Measurements from ENCODE around the gene CACNA1I.

Gene CACNA1I

DNA sequence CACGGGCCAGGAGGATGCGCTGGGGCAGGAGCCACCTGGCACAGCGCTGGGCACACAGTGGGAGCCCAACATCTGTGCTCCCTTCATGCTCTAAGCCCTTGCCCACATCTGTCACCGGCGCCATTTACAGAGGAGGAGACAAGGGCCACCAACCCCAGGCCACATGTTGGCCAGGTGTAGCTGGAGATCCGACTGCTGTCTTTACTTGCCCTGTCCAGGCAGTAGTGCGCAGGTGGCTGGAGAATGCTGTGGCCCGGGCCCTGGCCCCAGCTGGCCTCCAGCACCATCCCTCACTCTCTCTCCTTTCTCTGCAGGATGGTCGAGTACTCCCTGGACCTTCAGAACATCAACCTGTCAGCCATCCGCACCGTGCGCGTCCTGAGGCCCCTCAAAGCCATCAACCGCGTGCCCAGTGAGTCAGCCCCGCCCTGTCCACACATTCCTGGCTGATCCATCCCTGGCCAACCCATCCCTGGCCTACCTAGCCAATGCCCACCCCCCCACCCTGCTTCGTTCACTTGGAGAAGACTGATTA is 48.5 kb downstream of the CACNA1I start:
- DNase-seq (ENCODE audit: low spot score), result no peak
- in situ Hi-C loops (cut with MboI; ENCODE audit: low sequenced_read_pairs, unreplicated experiment), result no loop called here
- TF ChIP-seq, protein P1, sequence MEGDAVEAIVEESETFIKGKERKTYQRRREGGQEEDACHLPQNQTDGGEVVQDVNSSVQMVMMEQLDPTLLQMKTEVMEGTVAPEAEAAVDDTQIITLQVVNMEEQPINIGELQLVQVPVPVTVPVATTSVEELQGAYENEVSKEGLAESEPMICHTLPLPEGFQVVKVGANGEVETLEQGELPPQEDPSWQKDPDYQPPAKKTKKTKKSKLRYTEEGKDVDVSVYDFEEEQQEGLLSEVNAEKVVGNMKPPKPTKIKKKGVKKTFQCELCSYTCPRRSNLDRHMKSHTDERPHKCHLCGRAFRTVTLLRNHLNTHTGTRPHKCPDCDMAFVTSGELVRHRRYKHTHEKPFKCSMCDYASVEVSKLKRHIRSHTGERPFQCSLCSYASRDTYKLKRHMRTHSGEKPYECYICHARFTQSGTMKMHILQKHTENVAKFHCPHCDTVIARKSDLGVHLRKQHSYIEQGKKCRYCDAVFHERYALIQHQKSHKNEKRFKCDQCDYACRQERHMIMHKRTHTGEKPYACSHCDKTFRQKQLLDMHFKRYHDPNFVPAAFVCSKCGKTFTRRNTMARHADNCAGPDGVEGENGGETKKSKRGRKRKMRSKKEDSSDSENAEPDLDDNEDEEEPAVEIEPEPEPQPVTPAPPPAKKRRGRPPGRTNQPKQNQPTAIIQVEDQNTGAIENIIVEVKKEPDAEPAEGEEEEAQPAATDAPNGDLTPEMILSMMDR (IDR thresholded peaks at IDR 0.05; ENCODE audit: borderline replicate concordance, control extremely low read depth, extremely low read depth, insufficient read depth, missing control alignments), result no peak

DNA sequence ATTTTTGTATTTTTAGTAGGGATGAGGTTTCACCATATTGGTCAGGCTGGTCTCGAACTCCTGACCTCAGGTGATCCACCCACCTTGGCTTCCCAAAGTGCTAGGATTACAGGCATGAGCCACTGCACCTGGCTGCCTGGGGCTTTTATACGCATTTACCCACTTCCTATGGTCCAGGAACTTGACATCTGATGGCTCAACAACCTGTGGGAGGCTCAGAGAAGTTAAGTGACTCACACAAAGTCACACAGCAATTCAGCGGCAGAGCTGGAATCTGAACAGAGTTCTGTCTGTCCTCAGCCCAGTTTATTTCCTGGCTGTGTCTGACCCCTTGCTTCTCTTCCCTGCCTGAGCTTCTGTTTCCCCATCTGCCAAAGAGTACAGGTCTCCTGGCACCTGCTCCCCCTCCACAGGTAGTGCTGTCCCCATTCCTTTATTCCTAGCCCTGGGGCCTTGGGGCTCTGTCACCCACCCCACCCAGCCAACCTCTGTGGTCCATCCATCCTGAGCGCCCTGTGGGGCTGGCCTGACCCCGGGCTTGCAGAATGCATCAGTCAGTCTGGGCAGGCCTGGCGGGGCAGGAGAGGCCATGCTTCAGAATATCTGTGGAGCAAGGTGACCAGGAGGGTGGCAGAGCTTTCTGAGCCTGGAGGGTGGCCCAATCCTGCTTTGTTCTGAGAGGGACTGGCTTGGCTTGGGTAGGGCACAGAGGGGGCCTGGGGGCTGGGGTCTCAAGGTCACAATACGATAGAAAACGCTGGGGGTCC is 50.6 kb downstream of the CACNA1I start:
- in situ Hi-C loops (cut with MboI; ENCODE audit: low sequenced_read_pairs, unreplicated experiment), result no loop called here
- DNase-seq (ENCODE audit: low spot score), result no peak
- TF ChIP-seq, protein P1 (IDR thresholded peaks at IDR 0.05; ENCODE audit: borderline replicate concordance, control extremely low read depth, extremely low read depth, insufficient read depth, missing control alignments), result no peak

DNA sequence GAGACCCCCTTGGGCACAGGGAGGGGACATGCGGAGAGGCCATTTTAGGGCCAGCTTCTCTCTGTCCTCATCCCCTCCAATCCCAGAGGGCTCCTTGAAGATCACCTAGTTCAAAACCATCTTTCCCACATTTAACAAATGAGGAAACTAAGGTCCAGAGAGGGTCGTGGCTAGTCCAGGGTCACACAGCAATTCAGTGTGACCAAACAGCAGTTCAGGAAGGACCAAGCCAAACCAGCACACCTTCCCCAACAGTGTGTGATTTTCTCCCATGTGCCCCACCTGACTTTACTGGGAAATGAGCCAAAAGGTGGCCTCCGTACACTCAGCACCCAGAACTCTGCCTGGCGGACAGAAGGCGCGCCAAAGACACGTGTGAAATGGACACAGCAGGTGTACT is 51.3 kb downstream of the CACNA1I start:
- in situ Hi-C loops (cut with MboI; ENCODE audit: low sequenced_read_pairs, unreplicated experiment), result no loop called here
- TF ChIP-seq, protein P1 (IDR thresholded peaks at IDR 0.05; ENCODE audit: borderline replicate concordance, control extremely low read depth, extremely low read depth, insufficient read depth, missing control alignments), result no peak
- no peak for DNase-seq (ENCODE audit: low spot score)

DNA sequence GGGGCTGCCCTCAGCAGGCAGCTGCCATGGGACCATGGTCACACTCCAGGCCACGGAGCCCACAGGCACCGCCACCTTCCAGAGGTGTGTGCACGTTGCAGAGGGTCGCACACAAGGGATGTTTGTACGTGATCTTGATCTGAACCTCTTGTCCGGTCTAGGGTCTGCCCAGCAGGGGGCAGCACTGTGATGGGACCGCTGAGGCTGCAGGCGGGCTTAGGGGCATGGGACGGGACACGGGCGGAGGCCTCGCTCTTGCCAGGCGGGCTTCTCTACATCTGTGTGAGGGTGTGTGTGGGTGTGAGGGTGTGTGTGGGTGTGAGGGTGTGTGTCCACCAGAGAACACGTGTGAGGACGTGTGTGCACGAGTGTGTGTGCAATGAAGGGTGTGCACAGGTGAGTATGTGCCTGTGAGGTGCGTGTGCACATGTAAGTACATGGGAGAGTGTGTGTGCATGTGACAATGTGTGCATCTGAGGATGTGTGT is 52.4 kb downstream of the CACNA1I start:
- peak; percentile 83 for DNase-seq (ENCODE audit: low spot score)
- TF ChIP-seq, protein P1 (IDR thresholded peaks at IDR 0.05; ENCODE audit: borderline replicate concordance, control extremely low read depth, extremely low read depth, insufficient read depth, missing control alignments), result peak; percentile 66
- in situ Hi-C loops (cut with MboI; ENCODE audit: low sequenced_read_pairs, unreplicated experiment), result no loop called here

DNA sequence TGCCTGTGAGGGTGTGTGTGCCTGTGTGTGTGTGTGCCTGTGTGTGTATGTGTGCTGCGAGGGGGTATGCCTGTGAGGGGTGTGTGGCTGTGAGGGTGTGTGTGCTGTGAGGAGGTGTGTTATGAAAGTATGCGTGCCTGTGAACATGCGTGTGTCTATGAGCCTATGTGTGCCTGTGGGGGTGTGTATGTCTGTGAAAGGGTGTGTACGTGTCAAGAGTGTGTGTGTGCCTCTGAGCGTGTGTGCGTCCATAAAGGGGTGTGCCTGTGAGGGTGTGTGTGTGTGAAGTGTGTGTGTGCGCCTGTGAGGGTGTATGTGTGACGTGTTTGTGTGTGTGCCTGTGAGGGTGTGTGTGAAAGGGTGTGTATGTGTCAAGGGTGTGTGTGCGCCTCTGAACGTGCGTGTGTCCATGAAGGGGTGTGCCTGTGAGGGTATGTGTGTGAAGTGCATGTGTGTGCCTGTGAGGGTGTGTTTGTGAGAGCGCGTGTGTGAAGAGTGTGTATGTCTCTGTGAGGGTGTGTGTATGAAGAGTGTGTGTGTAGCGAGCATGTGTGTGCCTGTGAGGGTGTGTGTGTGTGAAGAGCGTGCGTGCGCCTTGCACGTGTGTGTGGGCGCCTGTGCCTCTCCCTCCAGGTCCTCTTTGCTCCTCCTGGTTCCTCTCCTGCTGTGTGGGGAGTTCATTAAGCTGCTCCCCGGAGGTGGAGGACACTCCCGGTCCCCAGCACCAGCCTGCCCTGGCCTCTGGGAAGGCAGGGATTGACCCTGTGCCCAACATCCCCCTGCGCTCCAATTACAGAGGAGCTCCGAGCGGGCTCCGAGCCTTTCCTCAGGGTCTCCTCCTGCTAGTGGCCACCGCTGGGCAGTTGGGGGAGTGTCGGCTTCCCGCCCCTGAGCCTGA is 53.3 kb downstream of the CACNA1I start:
- DNase-seq (ENCODE audit: low spot score), result no peak

DNA sequence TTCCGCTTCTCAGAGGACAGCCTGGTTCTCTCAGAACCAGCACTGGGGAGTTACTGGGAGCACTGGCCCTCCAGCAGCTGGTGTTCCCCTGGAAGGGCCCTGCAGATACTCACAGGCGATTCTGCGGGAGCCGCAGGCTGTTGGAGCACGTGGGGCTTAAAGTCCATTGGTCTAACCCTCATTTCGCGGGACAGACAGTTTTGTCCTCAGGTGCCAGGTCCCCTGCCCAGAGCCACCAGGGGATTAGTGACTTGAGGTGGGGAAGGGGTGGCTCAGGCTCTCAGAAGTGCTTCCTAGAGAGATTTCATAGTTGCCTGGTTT is 53.9 kb downstream of the CACNA1I start:
- no peak for DNase-seq (ENCODE audit: low spot score)
- in situ Hi-C loops (cut with MboI; ENCODE audit: low sequenced_read_pairs, unreplicated experiment), result no loop called here
- TF ChIP-seq, protein P1 (IDR thresholded peaks at IDR 0.05; ENCODE audit: borderline replicate concordance, control extremely low read depth, extremely low read depth, insufficient read depth, missing control alignments), result no peak

More for the DNA sequence above, 53.3 kb downstream of the CACNA1I start:
- TF ChIP-seq, protein P1 (IDR thresholded peaks at IDR 0.05; ENCODE audit: borderline replicate concordance, control extremely low read depth, extremely low read depth, insufficient read depth, missing control alignments), result no peak
- in situ Hi-C loops (cut with MboI; ENCODE audit: low sequenced_read_pairs, unreplicated experiment), result no loop called here
